GM11168 (cell line): ENCODE results near the gene ERGIC1.

Experiments used
- in situ Hi-C: fragments of 300-500 bp; cut with MboI; formaldehyde crosslinking; loops from one replicate; pipeline ENCODE4 v1.12.0; 2022; ENCODE audit warnings: low sequenced_read_pairs; ENCODE audit not compliant: unreplicated experiment

Gene ERGIC1

GRCh38 chr5:172956228-172956627 is 122.2 kb downstream of the ERGIC1 start:
- in situ Hi-C loops: loop anchor here (25.0 kb wide), 1 partner anchor 606 kb away; no protein-coding TSS in a partner anchor

- in situ Hi-C loops: loop anchor here (25.0 kb wide), 1 partner anchor 605 kb away; no protein-coding TSS in a partner anchor
These were observed 122.9 kb downstream of the ERGIC1 start for GRCh38 chr5:172956936-172957335.

GRCh38 chr5:172957458-172957857 is 123.4 kb downstream of the ERGIC1 start:
- in situ Hi-C loops: loop anchor here (25.0 kb wide), 1 partner anchor 605 kb away; no protein-coding TSS in a partner anchor

- in situ Hi-C loops: loop anchor here (25.0 kb wide), 1 partner anchor 604 kb away; no protein-coding TSS in a partner anchor
These were observed 124.4 kb downstream of the ERGIC1 start for GRCh38 chr5:172958331-172959046.

GRCh38 chr5:172959824-172960799 is 126.1 kb downstream of the ERGIC1 start:
- in situ Hi-C loops: loop anchor here (25.0 kb wide), 1 partner anchor 602 kb away; no protein-coding TSS in a partner anchor

GRCh38 chr5:172969921-172970320 is 135.9 kb downstream of the ERGIC1 start:
- in situ Hi-C loops: loop anchor here (25.0 kb wide), 1 partner anchor 592 kb away; no protein-coding TSS in a partner anchor

- in situ Hi-C loops: loop anchor here (25.0 kb wide), 1 partner anchor 591 kb away; no protein-coding TSS in a partner anchor
These were observed 137.4 kb downstream of the ERGIC1 start for GRCh38 chr5:172971482-172971881.

- in situ Hi-C loops: loop anchor here (25.0 kb wide), 1 partner anchor 590 kb away; no protein-coding TSS in a partner anchor
These were observed 138.5 kb downstream of the ERGIC1 start for GRCh38 chr5:172972552-172972951.

- in situ Hi-C loops: loop anchor here (25.0 kb wide), 1 partner anchor 589 kb away; no protein-coding TSS in a partner anchor
These were observed 139.3 kb downstream of the ERGIC1 start for GRCh38 chr5:172973127-172973916.

GRCh38 chr5:172973931-172974330 is 139.9 kb downstream of the ERGIC1 start:
- in situ Hi-C loops: loop anchor here (25.0 kb wide), 1 partner anchor 588 kb away; no protein-coding TSS in a partner anchor

GRCh38 chr5:172975289-172975688 is 141.2 kb downstream of the ERGIC1 start:
- in situ Hi-C loops: no loop called here

- in situ Hi-C loops: loop anchor here (10.0 kb wide), 1 partner anchor 165 kb away; the partner anchor contains the start of gene BNIP1
These were observed 145.7 kb downstream of the ERGIC1 start for GRCh38 chr5:172979778-172980177.

- in situ Hi-C loops: loop anchor here (10.0 kb wide), 1 partner anchor 163 kb away; the partner anchor contains the start of gene BNIP1
These were observed 147.9 kb downstream of the ERGIC1 start for GRCh38 chr5:172981931-172982330.

GRCh38 chr5:172983542-172984243 is 149.6 kb downstream of the ERGIC1 start, which contains the start of gene ATP6V0E1:
TSS of gene ATP6V0E1 (plus strand) at chr5:172983771. CDS start at chr5:172983861, 90 bp downstream.
- in situ Hi-C loops: loop anchor here (10.0 kb wide), 1 partner anchor 161 kb away; the partner anchor contains the start of gene BNIP1

GRCh38 chr5:172984244-172984953 is 150.3 kb downstream of the ERGIC1 start:
- in situ Hi-C loops: loop anchor here (10.0 kb wide), 1 partner anchor 160 kb away; the partner anchor contains the start of gene BNIP1

- in situ Hi-C loops: loop anchor here (10.0 kb wide), 1 partner anchor 159 kb away; the partner anchor contains the start of gene BNIP1
These were observed 151.5 kb downstream of the ERGIC1 start for GRCh38 chr5:172985596-172985995.

- in situ Hi-C loops: loop anchor here (10.0 kb wide), 1 partner anchor 157 kb away; the partner anchor contains the start of gene BNIP1
These were observed 154.2 kb downstream of the ERGIC1 start for GRCh38 chr5:172988276-172988675.

GRCh38 chr5:172990776-172991175 is 156.7 kb downstream of the ERGIC1 start:
- in situ Hi-C loops: loop anchor here (5.0 kb wide), 1 partner anchor 62 kb away; no protein-coding TSS in a partner anchor
